8988T (cell line): ENCODE measurements around the gene CBFA2T3.
A peak's percentile ranks its signal among the peaks of the same experiment; 100 is the strongest.
"Not testable (repeated sequence)": the region's sequence is repeated elsewhere in the genome, so short reads cannot be mapped to it uniquely, and the experiment has no call there.

Experiments
- DNase-seq: peaks from one replicate; pipeline ENCODE4 v3.0.0; 2011

Gene CBFA2T3

GRCh38 chr16:88904676-88905365 lies 72.2 kb downstream of the CBFA2T3 start:
- DNase-seq, result no peak

- DNase-seq, result no peak
Observed at GRCh38 chr16:88903267-88903666, 73.7 kb downstream of the CBFA2T3 start.

GRCh38 chr16:88902744-88903143 lies 74.3 kb downstream of the CBFA2T3 start:
- DNase-seq, result no peak

GRCh38 chr16:88901718-88902337 lies 75.2 kb downstream of the CBFA2T3 start:
- DNase-seq, result no peak

- no peak for DNase-seq
Observed at GRCh38 chr16:88900662-88901052, 76.3 kb downstream of the CBFA2T3 start.

- no peak for DNase-seq
Observed at GRCh38 chr16:88899901-88900661, 76.9 kb downstream of the CBFA2T3 start.

- DNase-seq, result no peak
Observed at GRCh38 chr16:88897696-88898425, 79.1 kb downstream of the CBFA2T3 start.

GRCh38 chr16:88896238-88897070 lies 80.6 kb downstream of the CBFA2T3 start:
- no peak for DNase-seq

- DNase-seq, result no peak
Observed at GRCh38 chr16:88895335-88895734, 81.7 kb downstream of the CBFA2T3 start.

GRCh38 chr16:88894681-88895300 lies 82.2 kb downstream of the CBFA2T3 start:
- DNase-seq, result no peak

GRCh38 chr16:88894266-88894665 lies 82.7 kb downstream of the CBFA2T3 start:
- not testable (repeated sequence) for DNase-seq

GRCh38 chr16:88893127-88893968 lies 83.7 kb downstream of the CBFA2T3 start:
- no peak for DNase-seq

GRCh38 chr16:88892065-88892464 lies 84.9 kb downstream of the CBFA2T3 start:
- DNase-seq, result no peak

GRCh38 chr16:88891083-88891482 lies 85.9 kb downstream of the CBFA2T3 start:
- peak; percentile 49 for DNase-seq

GRCh38 chr16:88889702-88890352 lies 87.2 kb downstream of the CBFA2T3 start:
- DNase-seq, result not testable (repeated sequence)

GRCh38 chr16:88888461-88889387 lies 88.3 kb downstream of the CBFA2T3 start:
- no peak for DNase-seq

- no peak for DNase-seq
Observed at GRCh38 chr16:88888057-88888456, 89.0 kb downstream of the CBFA2T3 start.

GRCh38 chr16:88886845-88887521 lies 90.0 kb downstream of the CBFA2T3 start:
- no peak for DNase-seq

- no peak for DNase-seq
Observed at GRCh38 chr16:88886420-88886844, 90.6 kb downstream of the CBFA2T3 start.
